Esophagus muscularis mucosa (tissue), 4 donors: ENCODE results near the gene HARBI1. TPM values are rescaled to one million over a fixed set of nuclear protein-coding genes. Genes with fewer than 3 reads are reported as not detected.

Experiments
- DNase-seq: peaks from one replicate; pipeline ENCODE4 v3.0.0-alpha.2; 2017; ENCODE audit errors: extremely low spot score
- H3K27ac ChIP-seq, 4 donors: fragments of 200-600 bp; sonication (generic); replicated peaks in 1 of 4; 1 replicate in 3 of 4; 2 replicates in 1 of 4; pipeline ENCODE4 v1.5.1; 2016 to 2019; ENCODE audit warnings: mild to moderate bottlenecking in 1 of 4
- H3K27me3 ChIP-seq, 4 donors: fragments of 200-600 bp; sonication (generic); one replicate each; pipeline versions ENCODE4 v1.5.1 to v1.6.0; 2016 to 2019
- H3K36me3 ChIP-seq, 4 donors: fragments of 200-600 bp; sonication (generic); one replicate each; pipeline ENCODE4 v1.5.1; 2016 to 2019
- H3K4me1 ChIP-seq, 4 donors: fragments of 200-600 bp; sonication (generic); one replicate each; pipeline ENCODE4 v1.5.1; 2016 to 2019
- H3K4me3 ChIP-seq, 4 donors: fragments of 200-600 bp; sonication (generic); 1 replicate in 2 of 4; 2 replicates in 2 of 4; pipeline ENCODE4 v1.5.1; 2016 to 2019; ENCODE audit warnings: mild to moderate bottlenecking in 4 of 4, moderate library complexity in 1 of 4
- H3K9me3 ChIP-seq, 4 donors: fragments of 200-600 bp; sonication (generic); 1 replicate in 3 of 4; 2 replicates in 1 of 4; pipeline ENCODE4 v1.5.1; 2016 to 2019
- EP300 ChIP-seq: sonication (generic); formaldehyde crosslinking; IDR thresholded peaks from one replicate; pipeline ENCODE4 v1.6.1; 2017; ENCODE audit warnings: antibody characterized with exemption
- POLR2A ChIP-seq: fragments of 450-650 bp; IDR thresholded peaks from one replicate; pipeline ENCODE4 v1.6.1; 2017; ENCODE audit warnings: antibody characterized with exemption, moderate library complexity, mild to moderate bottlenecking, low read depth
- POLR2AphosphoS5 ChIP-seq, 2 donors: sonication (generic); formaldehyde crosslinking; IDR thresholded peaks; one replicate each; pipeline ENCODE4 v1.6.1; 2017; ENCODE audit warnings: antibody characterized with exemption in 2 of 2
- WGBS: methylation state at CpG from one replicate; pipeline ENCODE4 v1.1.5; 2018; 5-methylcytosine and 5-hydroxymethylcytosine counted together
- intact Hi-C: fragments of 100-400 bp; cut with DNase I; formaldehyde crosslinking; loops from one replicate; pipeline ENCODE4 v1.15.1; 2023
- total RNA-seq, 4 donors: library from RNA; depleted of rRNA; stranded (reverse); fragments of >200 nt; gene quantifications; one replicate each; pipeline versions ENCODE4 v1.1.0 to v1.2.1, GENCODE V29; 2016
- TF ChIP-seq, protein P1 (sequence below), 3 experiments: fragments of 200-600 bp in 2 of 3; fragments of 450-650 bp in 1 of 3; sonication (generic) in 2 of 3; IDR thresholded peaks; one replicate each; pipeline ENCODE4 v1.5.1; 2017 to 2019; ENCODE audit warnings: antibody characterized with exemption in 3 of 3, mild to moderate bottlenecking in 2 of 3, moderate library complexity in 1 of 3

HARBI1 gene
- total RNA-seq, 4 donors from 2014 or later, result 2.5 to 3.3 (median 3.0) TPM

DNA sequence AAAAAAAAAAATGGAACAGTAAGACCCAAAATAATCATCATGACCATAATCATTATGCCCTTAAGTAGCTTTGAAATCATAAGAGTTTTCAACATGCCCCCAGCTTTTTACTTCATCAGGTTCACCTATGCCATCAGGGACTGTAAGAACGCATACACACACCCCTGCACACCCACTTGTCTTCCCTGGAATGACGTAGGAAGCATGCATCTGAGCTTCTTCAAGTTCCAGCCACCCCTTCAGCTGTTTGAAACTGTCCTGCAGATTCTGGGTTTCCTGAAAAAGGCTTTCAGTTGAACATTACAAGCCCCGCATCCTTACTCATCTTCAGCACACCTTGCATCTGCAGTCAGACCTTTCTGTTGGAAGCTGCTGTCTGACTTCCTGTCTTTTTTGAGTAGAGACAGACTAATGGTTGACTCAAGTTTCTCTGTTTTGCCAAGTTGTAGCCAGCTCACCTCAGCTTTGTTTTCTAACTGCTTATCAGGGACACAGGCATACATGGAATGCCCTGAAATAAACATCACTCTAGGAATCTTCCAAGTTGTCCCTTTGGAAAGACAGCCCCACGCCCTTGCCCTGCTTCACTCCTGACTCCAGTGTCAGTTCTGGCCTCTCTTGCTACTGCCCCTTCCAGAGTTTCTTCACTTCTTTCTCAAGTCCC lies 46.4 kb upstream of the HARBI1 start:
- WGBS, result 85% methylated on average over 4 of the region's 4 CpGs
- Histone ChIP-seq H3K4me3 (no peak overlapping the region), H3K4me1 (peaks cover 26 to 35% (median 31%) of the 10 kb centered on the region in 4 donors), H3K27ac (peak overlapping the region in 3 of 4 donors; percentile 39 to 66 (median 59)), H3K27me3 (no peaks in the 10 kb centered on the region), H3K9me3 (no peaks in the 10 kb centered on the region), H3K36me3 (peaks cover 42 to 100% (median 85%) of the 10 kb centered on the region in 4 donors)
- TF ChIP-seq, protein P1, sequence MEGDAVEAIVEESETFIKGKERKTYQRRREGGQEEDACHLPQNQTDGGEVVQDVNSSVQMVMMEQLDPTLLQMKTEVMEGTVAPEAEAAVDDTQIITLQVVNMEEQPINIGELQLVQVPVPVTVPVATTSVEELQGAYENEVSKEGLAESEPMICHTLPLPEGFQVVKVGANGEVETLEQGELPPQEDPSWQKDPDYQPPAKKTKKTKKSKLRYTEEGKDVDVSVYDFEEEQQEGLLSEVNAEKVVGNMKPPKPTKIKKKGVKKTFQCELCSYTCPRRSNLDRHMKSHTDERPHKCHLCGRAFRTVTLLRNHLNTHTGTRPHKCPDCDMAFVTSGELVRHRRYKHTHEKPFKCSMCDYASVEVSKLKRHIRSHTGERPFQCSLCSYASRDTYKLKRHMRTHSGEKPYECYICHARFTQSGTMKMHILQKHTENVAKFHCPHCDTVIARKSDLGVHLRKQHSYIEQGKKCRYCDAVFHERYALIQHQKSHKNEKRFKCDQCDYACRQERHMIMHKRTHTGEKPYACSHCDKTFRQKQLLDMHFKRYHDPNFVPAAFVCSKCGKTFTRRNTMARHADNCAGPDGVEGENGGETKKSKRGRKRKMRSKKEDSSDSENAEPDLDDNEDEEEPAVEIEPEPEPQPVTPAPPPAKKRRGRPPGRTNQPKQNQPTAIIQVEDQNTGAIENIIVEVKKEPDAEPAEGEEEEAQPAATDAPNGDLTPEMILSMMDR (IDR thresholded peaks at IDR 0.05), result no peak
- TF ChIP-seq POLR2A, result no peak
- TF ChIP-seq EP300, result no peak
- no peak for TF ChIP-seq POLR2AphosphoS5 (IDR thresholded peaks at IDR 0.05)
- no peak for DNase-seq
- intact Hi-C loops, result no loop called here

DNA sequence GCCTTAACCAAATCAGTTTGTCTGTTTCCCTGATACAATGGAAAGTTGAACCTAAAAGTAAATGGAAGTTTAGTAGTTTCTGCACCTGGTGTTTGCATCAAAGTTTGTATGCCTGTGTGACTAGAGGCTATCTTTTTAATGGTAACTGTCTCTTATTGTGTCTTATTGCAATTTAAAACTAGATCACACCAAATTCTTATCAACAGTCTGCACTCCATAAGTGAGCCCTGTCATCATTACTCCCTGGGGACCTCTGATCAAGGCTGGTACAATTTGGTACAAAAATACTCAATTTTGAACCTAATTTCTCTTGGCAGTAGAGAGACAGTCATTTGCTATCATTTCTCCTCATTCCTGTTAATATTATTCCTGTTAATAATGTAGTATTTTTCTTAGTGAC lies 45.3 kb upstream of the HARBI1 start:
- no peak overlapping the region for H3K27ac ChIP-seq

DNA sequence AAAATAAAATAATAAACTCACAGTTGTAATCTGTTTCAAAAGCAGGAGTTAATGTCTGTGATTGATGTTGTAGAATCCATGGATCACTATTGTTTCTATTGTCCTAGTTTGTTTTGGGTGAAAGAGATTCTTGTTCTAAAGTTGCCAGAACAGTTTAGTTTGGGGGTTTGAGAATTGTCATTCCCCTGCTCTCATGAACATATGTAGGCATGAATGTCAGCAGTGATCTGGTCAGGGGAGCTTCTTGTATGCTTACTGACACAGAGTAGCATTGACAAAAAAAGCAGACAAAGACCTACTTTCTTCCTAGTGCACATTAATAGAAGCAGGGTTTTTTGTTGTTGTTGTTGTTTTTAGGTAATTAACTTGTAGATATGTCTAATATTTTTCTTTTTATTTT lies 44.8 kb upstream of the HARBI1 start:
- TF ChIP-seq POLR2AphosphoS5 (IDR thresholded peaks at IDR 0.05) (no peak), POLR2A (no peak), EP300 (no peak)
- TF ChIP-seq, protein P1 (IDR thresholded peaks at IDR 0.05), result no peak
- intact Hi-C loops, result no loop called here

More for the DNA sequence above, 45.3 kb upstream of the HARBI1 start:
- no peaks in the 10 kb centered on the region for H3K27me3 ChIP-seq
- H3K4me1 ChIP-seq, result peaks cover 16 to 33% (median 21%) of the 10 kb centered on the region in 4 donors
- H3K36me3 ChIP-seq, result peaks cover 42 to 100% (median 85%) of the 10 kb centered on the region in 4 donors
- intact Hi-C loops, result no loop called here
- no peaks in the 10 kb centered on the region for H3K9me3 ChIP-seq
- no peak for DNase-seq
- TF ChIP-seq POLR2A, result no peak
- TF ChIP-seq, protein P1 (IDR thresholded peaks at IDR 0.05), result no peak
- TF ChIP-seq POLR2AphosphoS5 (IDR thresholded peaks at IDR 0.05), result no peak
- TF ChIP-seq EP300, result no peak
- H3K4me3 ChIP-seq, result no peak overlapping the region

DNA sequence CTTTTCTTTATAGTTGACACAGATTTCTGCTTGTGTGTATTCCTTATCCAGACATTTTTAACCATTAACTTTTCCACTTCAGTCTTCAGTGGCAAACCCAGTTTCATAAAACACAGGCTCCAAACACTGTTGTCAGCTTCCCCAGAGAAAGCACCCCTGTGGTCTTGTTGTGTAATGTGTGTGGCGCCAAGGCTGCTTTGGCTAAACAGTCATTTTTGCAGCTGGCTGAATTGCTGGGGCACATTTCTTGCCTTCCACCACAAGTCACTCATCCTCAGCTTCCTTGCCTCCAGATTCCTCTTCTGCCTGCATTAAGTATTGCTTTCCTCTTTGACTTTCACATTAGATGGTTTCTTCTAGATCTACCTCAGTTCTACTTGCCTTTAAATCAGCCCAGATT lies 42.9 kb upstream of the HARBI1 start:
- intact Hi-C loops, result no loop called here
- TF ChIP-seq EP300 (no peak), POLR2A (no peak), POLR2AphosphoS5 (IDR thresholded peaks at IDR 0.05) (no peak)
- TF ChIP-seq, protein P1 (IDR thresholded peaks at IDR 0.05), result no peak
- no peak overlapping the region for H3K27ac ChIP-seq
- peaks cover 0 to 24% (median 4%) of the 10 kb centered on the region in 4 donors for H3K4me1 ChIP-seq
- 93% methylated on average over 1 of the region's 1 CpG for WGBS
- H3K4me3 ChIP-seq, result no peak overlapping the region
- H3K9me3 ChIP-seq, result no peaks in the 10 kb centered on the region
- peaks cover 61 to 100% (median 89%) of the 10 kb centered on the region in 4 donors for H3K36me3 ChIP-seq
- H3K27me3 ChIP-seq, result no peaks in the 10 kb centered on the region
- DNase-seq, result no peak

More for the DNA sequence above, 44.8 kb upstream of the HARBI1 start:
- Histone ChIP-seq H3K9me3 (no peaks in the 10 kb centered on the region), H3K4me1 (peaks cover 10 to 31% (median 16%) of the 10 kb centered on the region in 4 donors), H3K27ac (no peak overlapping the region), H3K4me3 (no peak overlapping the region), H3K27me3 (no peaks in the 10 kb centered on the region), H3K36me3 (peaks cover 48 to 100% (median 88%) of the 10 kb centered on the region in 4 donors)
- no peak for DNase-seq
